H1 (cell line): ENCODE measurements around the gene ZNF644. TPM values are rescaled to one million over a fixed set of nuclear protein-coding genes. Genes with fewer than 3 reads are reported as not detected.

Experiments
- CTCF ChIA-PET: fragments of 300-600 bp; sonication (Branson Sonifier 250); formaldehyde crosslinking; loops from one replicate; lab custom pipeline; 2021; ENCODE audit not compliant: partially characterized antibody; lab: Charles Lee
- POLR2A ChIA-PET: fragments of 300-600 bp; sonication (Branson Sonifier 250); formaldehyde crosslinking; loops from one replicate; lab custom pipeline; 2021; ENCODE audit warnings: inconsistent platforms; ENCODE audit not compliant: partially characterized antibody; lab: Charles Lee
- DNase-seq, 2 experiments: peaks; one replicate each; pipeline versions ENCODE4 v3.0.0 to v3.0.0-alpha.2; 2010 to 2022; ENCODE audit warnings: low spot score in 2 of 2, low read depth in 1 of 2, mixed read lengths in 1 of 2
- FAIRE-seq: peaks from 2 replicates; lab custom pipeline; 2011; peaks lifted over from hg19 to GRCh38; lab: Jason Lieb, UNC
- H2AFZ ChIP-seq: 2 replicates; pipeline ENCODE4 v1.8.1; 2012; ENCODE audit warnings: low read length, inconsistent platforms
- H2AK5ac ChIP-seq: 2 replicates; pipeline ENCODE4 v1.6.1; 2013; ENCODE audit warnings: low read depth, low read length
- H2BK120ac ChIP-seq: replicated peaks from 2 replicates; pipeline ENCODE3; 2013; ENCODE audit warnings: low read depth, low read length, inconsistent platforms
- H2BK12ac ChIP-seq: 2 replicates; pipeline ENCODE4 v1.6.1; 2013; ENCODE audit warnings: low read depth, low read length
- H2BK15ac ChIP-seq: 2 replicates; pipeline ENCODE4 v1.6.1; 2013; ENCODE audit warnings: low read length
- H2BK20ac ChIP-seq: 2 replicates; pipeline ENCODE4 v1.6.1; 2013; ENCODE audit warnings: low read length
- H2BK5ac ChIP-seq: 2 replicates; pipeline ENCODE4 v1.6.1; 2013; ENCODE audit warnings: low read depth, low read length
- H3K14ac ChIP-seq: 2 replicates; pipeline ENCODE4 v1.6.1; 2013; ENCODE audit warnings: inconsistent platforms; ENCODE audit not compliant: insufficient read length
- H3K18ac ChIP-seq: 2 replicates; pipeline ENCODE4 v1.6.1; 2013; ENCODE audit warnings: low read length; ENCODE audit errors: extremely low read depth
- H3K23ac ChIP-seq: 2 replicates; pipeline ENCODE4 v1.6.1; 2013; ENCODE audit warnings: inconsistent platforms; ENCODE audit not compliant: insufficient read length
- H3K23me2 ChIP-seq: 2 replicates; pipeline ENCODE4 v1.6.1; 2013; ENCODE audit warnings: low read depth, low read length
- H3K27ac ChIP-seq: 2 replicates; pipeline ENCODE4 v1.6.1; 2011; ENCODE audit warnings: low read depth, low read length, inconsistent platforms
- H3K27me3 ChIP-seq, 4 experiments: replicated peaks in 1 of 4; 1 replicate in 1 of 4; 2 replicates in 3 of 4; pipeline versions ENCODE4 v1.6.1 to v1.8.1; 2011 to 2013; ENCODE audit warnings: low read length in 3 of 4, mild to moderate bottlenecking in 3 of 4, inconsistent platforms in 2 of 4, mixed read lengths in 2 of 4, moderate library complexity in 1 of 4; ENCODE audit not compliant: control insufficient read depth in 3 of 4, insufficient read depth in 3 of 4; ENCODE audit errors: extremely low read depth in 1 of 4
- H3K36me3 ChIP-seq, 4 experiments: 2 replicates each; pipeline versions ENCODE4 v1.6.1 to v1.8.1; 2011 to 2013; ENCODE audit warnings: mild to moderate bottlenecking in 4 of 4, low read length in 3 of 4, moderate library complexity in 2 of 4, control low read depth in 1 of 4, inconsistent platforms in 1 of 4; ENCODE audit not compliant: insufficient read depth in 4 of 4, control insufficient read depth in 2 of 4
- H3K4ac ChIP-seq: replicated peaks from 2 replicates; pipeline ENCODE3; 2013; ENCODE audit warnings: low read length, low read depth, mixed read lengths, inconsistent platforms; ENCODE audit not compliant: insufficient read length
- H3K4me1 ChIP-seq, 4 experiments: replicated peaks in 1 of 4; 1 replicate in 1 of 4; 2 replicates in 3 of 4; pipeline versions ENCODE4 v1.6.1 to v1.8.1; 2011 to 2013; ENCODE audit warnings: low read length in 3 of 4, inconsistent platforms in 2 of 4, mixed read lengths in 1 of 4; ENCODE audit not compliant: insufficient read depth in 4 of 4, control insufficient read depth in 3 of 4
- H3K4me2 ChIP-seq, 2 experiments: 2 replicates each; pipeline versions ENCODE4 v1.6.1 to v1.8.1; 2011 to 2013; ENCODE audit warnings: low read depth in 2 of 2, low read length in 2 of 2, control low read depth in 1 of 2, inconsistent platforms in 1 of 2, mild to moderate bottlenecking in 1 of 2; ENCODE audit not compliant: insufficient read depth in 1 of 2
- H3K4me3 ChIP-seq, 4 experiments: fragments of 200-600, 300-600 bp in 1 of 4; sonication (generic), shearing (Covaris generic), sonication (Bioruptor Twin) in 1 of 4; 2 replicates each; pipeline versions ENCODE4 v1.5.1 to v1.8.1; 2011 to 2016; ENCODE audit warnings: low read length in 4 of 4, low read depth in 3 of 4, control low read depth in 2 of 4, inconsistent platforms in 2 of 4, mild to moderate bottlenecking in 2 of 4, mixed read lengths in 1 of 4, moderate library complexity in 1 of 4; ENCODE audit not compliant: insufficient read depth in 2 of 4; ENCODE audit errors: extremely low read depth in 1 of 4
- H3K56ac ChIP-seq: replicated peaks from 2 replicates; pipeline ENCODE3; 2013; ENCODE audit warnings: low read depth, mild to moderate bottlenecking, mixed read lengths, low read length, inconsistent platforms; ENCODE audit not compliant: insufficient read length
- H3K79me1 ChIP-seq: 2 replicates; pipeline ENCODE4 v1.6.1; 2013; ENCODE audit warnings: low read depth, low read length, control low read depth
- H3K79me2 ChIP-seq, 2 experiments: 2 replicates each; pipeline versions ENCODE4 v1.6.1 to v1.8.1; 2012 to 2013; ENCODE audit warnings: low read length in 2 of 2, mild to moderate bottlenecking in 2 of 2, inconsistent platforms in 1 of 2; ENCODE audit not compliant: insufficient read depth in 2 of 2, control insufficient read depth in 1 of 2
- H3K9ac ChIP-seq, 4 experiments: replicated peaks in 1 of 4; 1 replicate in 1 of 4; 2 replicates in 3 of 4; pipeline versions ENCODE4 v1.6.1 to v1.8.1; 2011 to 2013; ENCODE audit warnings: low read depth in 3 of 4, low read length in 3 of 4, control low read depth in 2 of 4, mild to moderate bottlenecking in 2 of 4, moderate library complexity in 2 of 4, inconsistent platforms in 1 of 4; ENCODE audit errors: extremely low read depth in 1 of 4
- H3K9me3 ChIP-seq, 2 experiments: 2 replicates each; pipeline versions ENCODE4 v1.6.1 to v1.8.1; 2012 to 2013; ENCODE audit warnings: mild to moderate bottlenecking in 2 of 2, moderate library complexity in 2 of 2, control low read depth in 1 of 2, inconsistent platforms in 1 of 2, low read depth in 1 of 2, low read length in 1 of 2, mixed read lengths in 1 of 2; ENCODE audit not compliant: insufficient read depth in 2 of 2
- H4K20me1 ChIP-seq, 2 experiments: replicated peaks in 1 of 2; 2 replicates each; pipeline versions ENCODE3 to v1.8.1; 2011 to 2013; ENCODE audit warnings: inconsistent platforms in 2 of 2, low read length in 2 of 2, mild to moderate bottlenecking in 1 of 2; ENCODE audit not compliant: insufficient read depth in 2 of 2, control insufficient read depth in 1 of 2
- H4K5ac ChIP-seq: 2 replicates; pipeline ENCODE4 v1.6.1; 2013; ENCODE audit warnings: low read length, low read depth, mixed read lengths, inconsistent platforms; ENCODE audit not compliant: insufficient read length
- H4K8ac ChIP-seq: 2 replicates; pipeline ENCODE4 v1.8.0; 2013; ENCODE audit warnings: mild to moderate bottlenecking, moderate library complexity, low read length, inconsistent platforms; ENCODE audit not compliant: insufficient read depth; ENCODE audit errors: extremely low read depth
- H4K91ac ChIP-seq: replicated peaks from 2 replicates; pipeline ENCODE3; 2013; ENCODE audit warnings: low read length, mixed read lengths, inconsistent platforms; ENCODE audit not compliant: insufficient read length
- BCL11A ChIP-seq, 2 experiments: IDR thresholded peaks; one replicate each; pipeline ENCODE4 v1.6.1; 2011; ENCODE audit warnings: low read depth in 2 of 2, low read length in 2 of 2, mild to moderate bottlenecking in 2 of 2
- CBX5 ChIP-seq: fragments of 300-800, 300-1000 bp; sonication (generic); IDR thresholded peaks from 2 replicates; pipeline ENCODE4 v1.7.1; 2016; ENCODE audit warnings: antibody characterized with exemption, low read length, low read depth
- CHD1 ChIP-seq: IDR thresholded peaks from 2 replicates; pipeline ENCODE4 v1.6.1; 2012; ENCODE audit warnings: low read depth, low read length, improper control_type of control experiment
- CREB1 ChIP-seq: IDR thresholded peaks from 2 replicates; pipeline ENCODE4 v1.6.1; 2012; ENCODE audit warnings: inconsistent platforms
- KDM4A ChIP-seq: IDR thresholded peaks from one replicate; pipeline ENCODE4 v1.7.1; 2012; ENCODE audit warnings: low read depth, mild to moderate bottlenecking, moderate library complexity, low read length, inconsistent platforms; ENCODE audit not compliant: severe bottlenecking
- RXRA ChIP-seq: IDR thresholded peaks from 2 replicates; pipeline ENCODE4 v1.6.1; 2011; ENCODE audit warnings: low read depth, mild to moderate bottlenecking, low read length, moderate library complexity; ENCODE audit not compliant: insufficient read depth
- SAP30 ChIP-seq: fragments of 300-600 bp; sonication (generic); IDR thresholded peaks from 2 replicates; pipeline ENCODE4 v1.7.1; 2012; ENCODE audit warnings: low read length, moderate library complexity, mild to moderate bottlenecking, inconsistent platforms; ENCODE audit not compliant: insufficient read depth, insufficient replicate concordance
- SP1 ChIP-seq: IDR thresholded peaks from 2 replicates; pipeline ENCODE4 v1.6.1; 2011; ENCODE audit warnings: low read depth, low read length
- SRF ChIP-seq: IDR thresholded peaks from 2 replicates; pipeline ENCODE4 v1.6.1; 2011; ENCODE audit warnings: mild to moderate bottlenecking, low read depth, low read length, moderate library complexity
- TEAD4 ChIP-seq: IDR thresholded peaks from 2 replicates; pipeline ENCODE4 v1.6.1; 2012; ENCODE audit warnings: low read depth, low read length, inconsistent platforms, mixed read lengths
- ZNF274 ChIP-seq: IDR thresholded peaks from 2 replicates; pipeline ENCODE4 v1.7.0; 2012; ENCODE audit warnings: low read length, borderline replicate concordance; ENCODE audit errors: extremely low read depth
- WGBS, 2 experiments: shearing (Covaris generic) in 1 of 2; methylation state at CpG; one replicate each; pipeline versions ENCODE4 v1.1.6 to v1.1.7; 2013 to 2015; ENCODE audit warnings: low lambda C conversion rate in 2 of 2, mixed read lengths in 2 of 2, inconsistent platforms in 1 of 2, low coverage in 1 of 2, missing lambda C conversion rate in 1 of 2; ENCODE audit not compliant: insufficient replicate concordance in 2 of 2, insufficient coverage in 1 of 2, insufficient read length in 1 of 2; ENCODE audit errors: extremely low coverage in 1 of 2, missing lambda C conversion rate in 1 of 2; 5-methylcytosine and 5-hydroxymethylcytosine counted together
- polyA plus RNA-seq, 7 experiments: library from polyadenylated mRNA; depleted of rRNA in 3 of 7; stranded (reverse) in 5 of 7; unstranded in 2 of 7; fragments of >200 nt in 5 of 7; fragments of 200-250 nt in 2 of 7; gene quantifications; 1 replicate in 5 of 7; 2 replicates in 1 of 7; 4 replicates in 1 of 7; pipeline versions ENCODE4 v1.2.1 to v1.2.3, GENCODE V29; 2011 to 2013; ENCODE audit warnings: missing spikeins in 2 of 7, mixed read lengths in 2 of 7
- total RNA-seq: library from RNA; stranded (reverse); fragmentation: NEBNext Ultra II Directional; extraction: Animal tissue kit (Norgen Biotek cat#: 25700); gene quantifications from 2 replicates; pipeline ENCODE4 v1.2.1, GENCODE V29; 2021

The ZNF644 gene
- total and polyA plus RNA-seq, 2 of the 8 experiments (the other 6 are each of a cell fraction or from before 2014, with no cell fraction given), result 14.5 to 93.5 TPM

- no peaks in the 10 kb centered on the region for H3K79me1 ChIP-seq
- no peak overlapping the region for H3K56ac ChIP-seq
- no peak overlapping the region for H2BK120ac ChIP-seq
- TF ChIP-seq TEAD4, result no peak
- no peak for TF ChIP-seq ZNF274
- TF ChIP-seq BCL11A (IDR thresholded peaks at IDR 0.05; ENCODE audit: low read depth in 2 of 2, low read length in 2 of 2), result no peak
- no peak for TF ChIP-seq RXRA
- TF ChIP-seq CHD1, result no peak
- no peak for TF ChIP-seq SRF
- no peak for TF ChIP-seq KDM4A
- no peak for TF ChIP-seq CREB1
- TF ChIP-seq SAP30, result no peak
- no peak for TF ChIP-seq SP1
- no peak for TF ChIP-seq CBX5
- no peak overlapping the region for H3K4me3 ChIP-seq
- H2BK20ac ChIP-seq, result no peak overlapping the region
- ChIA-PET POLR2A (interaction anchor here (0.5 kb wide), 1 partner anchor 213 kb away, joined by 4 read pairs; no protein-coding TSS in a partner anchor), CTCF (no interaction called here)
- no peak overlapping the region for H2AK5ac ChIP-seq
- no peaks in the 10 kb centered on the region for H3K27me3 ChIP-seq
- H3K14ac ChIP-seq, result no peak overlapping the region
- no peak overlapping the region for H2BK15ac ChIP-seq
- no peak overlapping the region for H3K27ac ChIP-seq
- DNase-seq, result no peak
- no peak for FAIRE-seq
- H4K20me1 ChIP-seq, result peaks cover 6 to 7% of the 10 kb centered on the region in 2 experiments
- H2BK5ac ChIP-seq, result no peak overlapping the region
- H3K18ac ChIP-seq, result no peak overlapping the region
- peaks cover 2 to 22% (median 13%) of the 10 kb centered on the region in 4 experiments; a peak in 6 of 7 replicates for H3K4me1 ChIP-seq
- H3K9ac ChIP-seq, result no peak overlapping the region
- no peak overlapping the region for H2AFZ ChIP-seq
- no peak overlapping the region for H4K91ac ChIP-seq
- no peak overlapping the region for H4K5ac ChIP-seq
- H3K9me3 ChIP-seq, result no peaks in the 10 kb centered on the region
- no peak overlapping the region for H3K4me2 ChIP-seq
- no peak overlapping the region for H3K23ac ChIP-seq
- H2BK12ac ChIP-seq, result no peak overlapping the region
- no peak overlapping the region for H3K4ac ChIP-seq
- H3K23me2 ChIP-seq, result no peaks in the 10 kb centered on the region
- H4K8ac ChIP-seq, result no peak overlapping the region
- peaks cover 0 to 96% of the 10 kb centered on the region in 2 experiments; a peak in 3 of 4 replicates for H3K79me2 ChIP-seq
- WGBS, 2 experiments, result 81% methylated on average over 3 of the region's 3 CpGs; no CpG with 5 or more reads in 1 of the 2 experiments
- peaks cover 0 to 5% (median 0%) of the 10 kb centered on the region in 4 experiments; a peak in 1 of 8 replicates for H3K36me3 ChIP-seq
Measured at GRCh38 chr1:90922202-90922601, 99.6 kb downstream of the ZNF644 start.
